ENCODE data around the gene SCEL.

DNA sequence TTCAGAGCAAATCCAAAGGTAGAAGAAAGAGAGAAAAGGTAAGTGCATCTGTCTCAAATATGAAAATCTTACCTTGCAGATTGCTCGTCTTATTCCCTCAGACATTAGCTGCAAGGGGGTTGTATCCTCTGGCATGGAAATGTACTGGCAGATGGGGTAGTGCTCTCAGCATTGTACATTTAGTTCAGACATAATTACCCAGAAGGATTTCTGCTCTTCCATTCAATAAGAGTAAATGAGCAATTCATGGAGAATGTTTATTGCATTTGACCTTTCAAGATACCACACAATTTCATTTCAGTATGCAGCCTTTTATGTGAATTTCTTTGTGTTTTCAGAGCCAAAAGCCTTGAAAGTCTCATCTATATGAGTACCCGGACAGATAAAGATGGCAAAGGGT, 63.8 kb downstream of the SCEL start:
- TF ChIP-seq CTCF (IDR thresholded peaks at IDR 0.05 in 2 of 3, conservative IDR thresholded peaks at IDR 0.05 in 1 of 3; ENCODE audit: borderline replicate concordance in 1 of 3, insufficient read depth in 1 of 3, low read depth in 2 of 3, low read length in 2 of 3): no peak
- TF ChIP-seq, protein P1, sequence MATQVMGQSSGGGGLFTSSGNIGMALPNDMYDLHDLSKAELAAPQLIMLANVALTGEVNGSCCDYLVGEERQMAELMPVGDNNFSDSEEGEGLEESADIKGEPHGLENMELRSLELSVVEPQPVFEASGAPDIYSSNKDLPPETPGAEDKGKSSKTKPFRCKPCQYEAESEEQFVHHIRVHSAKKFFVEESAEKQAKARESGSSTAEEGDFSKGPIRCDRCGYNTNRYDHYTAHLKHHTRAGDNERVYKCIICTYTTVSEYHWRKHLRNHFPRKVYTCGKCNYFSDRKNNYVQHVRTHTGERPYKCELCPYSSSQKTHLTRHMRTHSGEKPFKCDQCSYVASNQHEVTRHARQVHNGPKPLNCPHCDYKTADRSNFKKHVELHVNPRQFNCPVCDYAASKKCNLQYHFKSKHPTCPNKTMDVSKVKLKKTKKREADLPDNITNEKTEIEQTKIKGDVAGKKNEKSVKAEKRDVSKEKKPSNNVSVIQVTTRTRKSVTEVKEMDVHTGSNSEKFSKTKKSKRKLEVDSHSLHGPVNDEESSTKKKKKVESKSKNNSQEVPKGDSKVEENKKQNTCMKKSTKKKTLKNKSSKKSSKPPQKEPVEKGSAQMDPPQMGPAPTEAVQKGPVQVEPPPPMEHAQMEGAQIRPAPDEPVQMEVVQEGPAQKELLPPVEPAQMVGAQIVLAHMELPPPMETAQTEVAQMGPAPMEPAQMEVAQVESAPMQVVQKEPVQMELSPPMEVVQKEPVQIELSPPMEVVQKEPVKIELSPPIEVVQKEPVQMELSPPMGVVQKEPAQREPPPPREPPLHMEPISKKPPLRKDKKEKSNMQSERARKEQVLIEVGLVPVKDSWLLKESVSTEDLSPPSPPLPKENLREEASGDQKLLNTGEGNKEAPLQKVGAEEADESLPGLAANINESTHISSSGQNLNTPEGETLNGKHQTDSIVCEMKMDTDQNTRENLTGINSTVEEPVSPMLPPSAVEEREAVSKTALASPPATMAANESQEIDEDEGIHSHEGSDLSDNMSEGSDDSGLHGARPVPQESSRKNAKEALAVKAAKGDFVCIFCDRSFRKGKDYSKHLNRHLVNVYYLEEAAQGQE (IDR thresholded peaks at IDR 0.05; ENCODE audit: low read depth): no peak
